Stomach (tissue), 9 donors: ENCODE measurements around the gene TMEM178A. TPM values are rescaled to one million over a fixed set of nuclear protein-coding genes. Genes with fewer than 3 reads are reported as not detected.

Experiments
- DNase-seq, 2 donors: peaks; one replicate each; pipeline versions ENCODE4 v3.0.0 to v3.0.0-alpha.2; 2013 to 2019
- H3K27ac ChIP-seq, 5 donors: fragments of 200-600 bp in 4 of 5; sonication (generic) in 4 of 5; one replicate each; pipeline ENCODE4 v1.5.1; 2013 to 2019; ENCODE audit warnings: mild to moderate bottlenecking in 1 of 5, moderate library complexity in 1 of 5
- H3K27me3 ChIP-seq, 3 donors: fragments of 200-600 bp; sonication (generic); one replicate each; pipeline ENCODE4 v1.5.1; 2017 to 2019; ENCODE audit warnings: mixed run types in 1 of 3
- H3K36me3 ChIP-seq, 4 donors: fragments of 200-600 bp; sonication (generic); 1 replicate in 3 of 4; 2 replicates in 1 of 4; pipeline ENCODE4 v1.5.1; 2016 to 2019
- H3K4me1 ChIP-seq, 4 donors: fragments of 200-600 bp; sonication (generic); one replicate each; pipeline ENCODE4 v1.5.1; 2016 to 2019
- H3K4me3 ChIP-seq, 4 donors: fragments of 200-600 bp; sonication (generic) in 3 of 4; one replicate each; pipeline ENCODE4 v1.5.1; 2016 to 2019; ENCODE audit warnings: mild to moderate bottlenecking in 1 of 4
- H3K9me3 ChIP-seq, 4 donors: fragments of 200-600 bp; sonication (generic); one replicate each; pipeline ENCODE4 v1.5.1; 2016 to 2019
- CTCF ChIP-seq, 7 experiments: fragments of 450-650 bp in 4 of 7; fragments of 200-600 bp in 3 of 7; sonication (generic) in 3 of 7; IDR thresholded peaks; one replicate each; pipeline ENCODE4 v1.5.1; 2016 to 2019; ENCODE audit warnings: antibody characterized with exemption in 7 of 7, control low read depth in 2 of 7, mild to moderate bottlenecking in 1 of 7
- EP300 ChIP-seq: sonication (generic); formaldehyde crosslinking; IDR thresholded peaks from one replicate; pipeline ENCODE4 v1.6.1; 2017; ENCODE audit warnings: antibody characterized with exemption
- POLR2A ChIP-seq, 4 donors: fragments of 450-650 bp; IDR thresholded peaks; one replicate each; pipeline ENCODE4 v1.6.1; 2016; ENCODE audit warnings: antibody characterized with exemption in 4 of 4, control low read depth in 2 of 4, mild to moderate bottlenecking in 1 of 4, moderate library complexity in 1 of 4
- POLR2AphosphoS5 ChIP-seq, 3 donors: sonication (generic); formaldehyde crosslinking; IDR thresholded peaks; one replicate each; pipeline ENCODE4 v1.6.1; 2016; ENCODE audit warnings: antibody characterized with exemption in 3 of 3
- WGBS, 5 donors: extraction: QIAGEN DNeasy Blood & Tissue Kit in 3 of 5; methylation state at CpG; one replicate each; pipeline versions ENCODE4 v1.1.5 to v1.1.7; 2013 to 2018; 5-methylcytosine and 5-hydroxymethylcytosine counted together
- intact Hi-C: fragments of 100-400 bp; cut with DNase I; formaldehyde crosslinking; loops from one replicate; pipeline ENCODE4 v1.15.1; 2023; ENCODE audit warnings: low total_unique reads
- polyA plus RNA-seq, 3 donors: library from polyadenylated mRNA; stranded (reverse); fragments of 200-250 nt; gene quantifications; one replicate each; pipeline ENCODE4 v1.2.3, GENCODE V29; 2013
- total RNA-seq, 5 donors: library from RNA; depleted of rRNA; stranded (reverse); fragments of >200 nt; gene quantifications; one replicate each; pipeline versions ENCODE4 v1.1.0 to v1.2.3, GENCODE V29; 2014 to 2016
- donor health status: healthy with polysubstance abuse.
- donor health status: Bipolar disorder and iron deficiency.
- donor health status: healthy.

Gene TMEM178A
- total and polyA plus RNA-seq, 8 donors, result 0.62 to 36.5 (median 4.4) TPM

DNA sequence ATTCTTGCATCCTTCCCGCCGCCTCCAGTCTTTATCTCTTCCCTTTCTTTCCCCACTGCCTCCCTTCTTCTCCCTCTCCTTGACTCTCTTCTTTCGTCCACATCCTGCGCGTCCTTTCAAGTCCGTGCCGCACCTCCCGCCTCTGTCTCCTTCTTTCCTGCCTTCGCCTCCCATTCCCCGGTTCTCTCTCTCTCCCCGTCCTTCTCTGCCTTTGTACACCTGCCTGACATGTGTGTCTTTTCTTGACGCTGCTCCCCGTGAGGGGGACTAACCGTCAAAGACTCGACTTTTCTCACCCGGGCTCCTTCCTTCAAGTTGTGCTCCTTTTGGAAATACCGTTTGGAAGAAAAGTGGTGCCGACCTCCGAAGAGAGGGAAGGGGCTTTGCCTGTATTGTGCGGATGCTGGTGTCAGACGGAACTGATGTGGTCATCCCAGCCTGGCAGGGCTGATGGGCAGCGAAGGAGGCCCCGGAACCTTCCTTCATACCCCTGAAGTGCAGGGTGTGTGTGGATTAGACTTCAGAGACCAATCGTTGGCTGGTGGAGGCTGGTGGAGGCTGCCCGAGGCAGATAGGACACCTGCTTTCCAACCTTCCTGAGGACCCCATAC lies 879 bp downstream of the TMEM178A start:
- H3K27me3 ChIP-seq, result peaks cover 0 to 47% (median 38%) of the 10 kb centered on the region in 3 donors
- H3K9me3 ChIP-seq, result no peaks in the 10 kb centered on the region
- intact Hi-C loops, result no loop called here
- peaks cover 8 to 20% (median 18%) of the 10 kb centered on the region in 4 donors for H3K4me1 ChIP-seq
- DNase-seq, result peak in 1 of 2 donors; percentile 39
- peak overlapping the region; percentile 57 to 69 (median 65) for H3K4me3 ChIP-seq
- TF ChIP-seq POLR2AphosphoS5 (IDR thresholded peaks at IDR 0.05), result no peak
- TF ChIP-seq CTCF (IDR thresholded peaks at IDR 0.05), result no peak
- no peak for TF ChIP-seq EP300
- no peak for TF ChIP-seq POLR2A (IDR thresholded peaks at IDR 0.05)
- peak overlapping the region in 1 of 5 donors; percentile 67 for H3K27ac ChIP-seq
- 2 to 3% (median 3%) methylated on average over 23 to 25 of the region's 25 CpGs for WGBS, 5 donors
- H3K36me3 ChIP-seq, result no peaks in the 10 kb centered on the region

DNA sequence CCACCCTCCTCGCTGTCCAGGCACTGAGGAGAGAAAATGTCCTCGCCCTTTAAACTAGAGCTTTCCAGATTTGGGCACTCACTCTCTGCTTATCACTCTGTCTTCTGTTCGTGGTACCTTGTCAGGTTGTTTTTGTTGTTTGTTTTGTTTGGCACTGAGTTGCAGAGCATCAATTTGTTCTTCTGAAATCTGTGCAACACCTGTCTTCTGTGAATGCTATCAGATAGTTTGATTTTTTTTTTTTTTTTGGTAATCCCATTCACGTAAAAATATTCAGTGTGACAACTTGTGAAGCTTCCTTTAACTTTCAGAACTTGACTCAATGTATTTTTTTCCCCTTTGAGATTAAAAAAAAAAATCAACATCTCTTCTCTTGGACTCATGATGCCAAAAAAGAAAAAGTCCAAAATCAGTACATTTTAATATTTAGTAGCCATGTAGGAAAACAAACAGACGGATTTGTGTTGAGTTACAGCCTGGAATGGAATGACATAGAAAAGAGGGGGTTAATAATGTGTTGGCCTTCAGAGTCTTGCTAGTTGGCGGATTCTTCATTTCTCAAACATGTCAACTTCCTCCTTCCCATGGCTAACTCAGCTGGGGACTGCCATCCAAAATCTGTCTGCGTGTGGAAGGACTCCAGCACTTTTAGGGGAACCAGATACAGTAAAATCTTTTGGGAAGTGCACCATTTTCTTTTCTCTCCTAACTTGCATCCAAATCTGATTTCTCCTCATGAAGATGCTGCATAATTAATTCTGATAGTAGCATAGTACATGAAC lies 1.6 kb downstream of the TMEM178A start:
- H3K9me3 ChIP-seq, result no peaks in the 10 kb centered on the region
- peaks cover 8 to 20% (median 18%) of the 10 kb centered on the region in 4 donors for H3K4me1 ChIP-seq
- H3K4me3 ChIP-seq, result peak overlapping the region; percentile 57 to 69 (median 65)
- no peaks in the 10 kb centered on the region for H3K36me3 ChIP-seq
- intact Hi-C loops, result no loop called here
- TF ChIP-seq POLR2AphosphoS5 (IDR thresholded peaks at IDR 0.05) (no peak), CTCF (IDR thresholded peaks at IDR 0.05) (no peak), EP300 (no peak), POLR2A (IDR thresholded peaks at IDR 0.05) (no peak)
- H3K27ac ChIP-seq, result no peak overlapping the region
- 44 to 48% (median 45%) methylated on average over 7 of the region's 7 CpGs for WGBS, 5 donors
- no peak for DNase-seq
- H3K27me3 ChIP-seq, result peaks cover 0 to 54% (median 38%) of the 10 kb centered on the region in 3 donors

GRCh38 chr2:39667886-39668276 lies 2.2 kb downstream of the TMEM178A start:
- Histone ChIP-seq H3K36me3 (no peaks in the 10 kb centered on the region), H3K27me3 (peaks cover 0 to 54% (median 38%) of the 10 kb centered on the region in 3 donors), H3K9me3 (no peaks in the 10 kb centered on the region), H3K4me3 (no peak overlapping the region), H3K27ac (no peak overlapping the region), H3K4me1 (peaks cover 8 to 20% (median 18%) of the 10 kb centered on the region in 4 donors)
- TF ChIP-seq EP300 (no peak), CTCF (IDR thresholded peaks at IDR 0.05) (no peak)
- intact Hi-C loops, result no loop called here
- DNase-seq, result no peak

GRCh38 chr2:39668576-39669080 lies 2.9 kb downstream of the TMEM178A start:
- Histone ChIP-seq H3K27ac (no peak overlapping the region), H3K36me3 (no peaks in the 10 kb centered on the region), H3K9me3 (no peaks in the 10 kb centered on the region), H3K27me3 (peaks cover 0 to 54% (median 38%) of the 10 kb centered on the region in 3 donors), H3K4me1 (peaks cover 8 to 20% (median 18%) of the 10 kb centered on the region in 4 donors), H3K4me3 (no peak overlapping the region)
- TF ChIP-seq EP300 (no peak), POLR2AphosphoS5 (IDR thresholded peaks at IDR 0.05) (no peak), CTCF (IDR thresholded peaks at IDR 0.05) (no peak), POLR2A (IDR thresholded peaks at IDR 0.05) (no peak)
- 91 to 98% (median 97%) methylated on average over 1 of the region's 1 CpG for WGBS, 5 donors
- DNase-seq, result no peak
- intact Hi-C loops, result no loop called here
